Ishikawa (cell line): ENCODE measurements around the gene BTN1A1.
A peak's percentile ranks its signal among the peaks of the same experiment; 100 is the strongest.

Source experiments
- CEBPB ChIP-seq: IDR thresholded peaks from 2 replicates; pipeline ENCODE4 v1.6.1; 2012
- CREB1 ChIP-seq: IDR thresholded peaks from 2 replicates; pipeline ENCODE4 v1.6.1; 2012; ENCODE audit warnings: low read depth
- EGR1 ChIP-seq: IDR thresholded peaks from 2 replicates; pipeline ENCODE4 v1.6.1; 2012
- EP300 ChIP-seq: IDR thresholded peaks from 2 replicates; pipeline ENCODE4 v1.6.1; 2012; ENCODE audit warnings: borderline replicate concordance
- FOXM1 ChIP-seq: IDR thresholded peaks from 2 replicates; pipeline ENCODE4 v1.6.1; 2012; ENCODE audit warnings: low read depth, borderline replicate concordance
- NFIC ChIP-seq: IDR thresholded peaks from 2 replicates; pipeline ENCODE4 v1.6.1; 2012
- RAD21 ChIP-seq: IDR thresholded peaks from 2 replicates; pipeline ENCODE4 v1.6.1; 2012; ENCODE audit warnings: low read depth
- REST ChIP-seq: IDR thresholded peaks from 2 replicates; pipeline ENCODE4 v1.6.1; 2012; ENCODE audit warnings: low read depth, mild to moderate bottlenecking
- TAF1 ChIP-seq: IDR thresholded peaks from 2 replicates; pipeline ENCODE4 v1.6.1; 2012; ENCODE audit warnings: low read depth, mild to moderate bottlenecking
- TCF12 ChIP-seq: IDR thresholded peaks from 2 replicates; pipeline ENCODE4 v1.6.1; 2012; ENCODE audit warnings: low read depth
- TEAD4 ChIP-seq: IDR thresholded peaks from 2 replicates; pipeline ENCODE4 v1.6.1; 2012
- YY1 ChIP-seq: IDR thresholded peaks from 2 replicates; pipeline ENCODE4 v1.6.1; 2012; ENCODE audit warnings: low read depth
- ZBTB7A ChIP-seq: IDR thresholded peaks from 2 replicates; pipeline ENCODE4 v1.6.1; 2012; ENCODE audit warnings: low read depth
- TF ChIP-seq, protein P1 (sequence below): IDR thresholded peaks from 2 replicates; pipeline ENCODE4 v1.6.1; 2012
- TF ChIP-seq, protein P2 (sequence below): IDR thresholded peaks from 2 replicates; pipeline ENCODE4 v1.6.1; 2012

Gene BTN1A1

DNA sequence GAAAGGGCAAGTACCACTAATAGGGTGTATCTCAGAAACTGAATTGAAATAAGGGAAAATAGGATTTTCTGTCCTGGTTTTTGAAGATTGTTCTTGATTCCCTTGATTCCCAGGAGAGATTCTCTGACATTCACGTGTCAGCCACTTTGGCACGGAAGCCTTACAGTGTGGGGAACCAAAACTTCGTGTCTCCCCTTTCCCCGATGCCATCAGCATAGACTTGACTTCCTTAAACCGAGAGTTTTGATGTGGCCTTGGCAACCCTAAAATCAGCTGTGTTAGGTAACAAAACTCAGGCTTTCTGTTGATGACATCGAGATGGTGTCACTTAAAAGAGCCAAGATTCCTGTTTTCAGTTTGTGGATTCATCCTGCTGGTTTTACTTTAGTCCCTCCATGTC is 45.5 kb downstream of the BTN1A1 start:
- TF ChIP-seq TCF12 (no peak), YY1 (no peak), EP300 (no peak), TAF1 (no peak), NFIC (no peak), CEBPB (no peak), FOXM1 (no peak), CREB1 (no peak), ZBTB7A (no peak), EGR1 (no peak)
- TF ChIP-seq, protein P1, sequence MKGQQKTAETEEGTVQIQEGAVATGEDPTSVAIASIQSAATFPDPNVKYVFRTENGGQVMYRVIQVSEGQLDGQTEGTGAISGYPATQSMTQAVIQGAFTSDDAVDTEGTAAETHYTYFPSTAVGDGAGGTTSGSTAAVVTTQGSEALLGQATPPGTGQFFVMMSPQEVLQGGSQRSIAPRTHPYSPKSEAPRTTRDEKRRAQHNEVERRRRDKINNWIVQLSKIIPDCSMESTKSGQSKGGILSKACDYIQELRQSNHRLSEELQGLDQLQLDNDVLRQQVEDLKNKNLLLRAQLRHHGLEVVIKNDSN = no peak
- TF ChIP-seq, protein P2, sequence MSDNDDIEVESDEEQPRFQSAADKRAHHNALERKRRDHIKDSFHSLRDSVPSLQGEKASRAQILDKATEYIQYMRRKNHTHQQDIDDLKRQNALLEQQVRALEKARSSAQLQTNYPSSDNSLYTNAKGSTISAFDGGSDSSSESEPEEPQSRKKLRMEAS = no peak

DNA sequence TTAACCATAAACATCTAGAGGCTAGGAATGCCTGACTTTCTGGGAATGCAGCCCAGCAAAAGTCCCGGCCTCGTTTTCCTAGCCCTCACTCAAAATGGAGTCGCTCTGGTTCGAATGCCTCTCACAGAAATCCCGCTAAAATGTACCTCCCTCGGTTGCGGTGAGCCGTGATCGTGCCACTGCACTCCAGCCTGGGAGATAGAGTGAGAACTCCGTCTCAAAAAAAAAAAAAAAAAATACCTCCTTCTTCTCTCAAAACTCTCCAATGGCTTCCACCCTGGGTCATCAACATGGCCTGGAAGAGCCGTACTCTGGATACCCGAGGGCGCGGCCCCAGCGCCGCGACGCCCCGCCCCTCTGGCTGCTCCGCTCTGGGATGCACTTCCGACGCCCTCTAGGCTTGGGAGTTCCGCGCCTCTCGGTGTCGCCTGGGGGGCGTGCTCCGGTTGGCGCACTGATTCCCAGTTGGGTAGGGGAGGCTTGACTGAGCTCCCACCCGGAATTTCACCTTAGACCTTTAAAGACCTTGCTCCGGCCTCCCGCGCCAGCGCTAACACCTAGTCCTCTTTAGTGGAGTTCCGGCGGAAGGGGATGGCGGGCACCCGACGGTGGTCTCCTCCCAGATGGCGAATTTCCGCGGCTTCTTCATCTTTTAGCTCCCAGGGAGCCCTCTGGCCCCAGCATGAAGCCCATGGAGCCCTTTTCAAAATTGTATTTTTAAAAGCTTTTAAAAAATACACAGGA is 50.3 kb downstream of the BTN1A1 start:
- TF ChIP-seq ZBTB7A (peak; percentile 55; the same call in 1 of the 2 replicates), TAF1 (peak; percentile 46; the same call in 1 of the 2 replicates), EGR1 (no peak), YY1 (peak; percentile 76)
- TF ChIP-seq, protein P2 = peak; percentile 69

DNA sequence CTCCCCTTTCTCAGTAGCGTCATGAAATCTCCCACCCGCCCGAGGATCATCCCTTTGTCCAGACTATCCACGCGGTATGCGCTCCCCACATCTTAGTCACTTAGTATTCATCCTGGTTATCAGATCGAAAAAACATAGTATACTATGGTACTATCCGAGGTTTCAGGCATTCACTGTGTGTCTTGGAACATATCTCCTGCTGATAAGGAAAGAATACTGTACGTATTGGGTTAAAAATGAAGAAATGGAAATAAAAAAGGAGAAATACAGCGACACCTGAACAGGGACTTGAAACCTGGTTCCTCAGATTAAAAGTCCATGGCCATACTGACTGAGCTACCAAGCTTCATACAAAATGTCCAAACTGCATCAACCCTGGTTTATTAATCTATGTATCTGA is 52.1 kb downstream of the BTN1A1 start:
- no peak for TF ChIP-seq CREB1
- TF ChIP-seq, protein P2 = no peak
- no peak for TF ChIP-seq RAD21
- TF ChIP-seq ZBTB7A = no peak
- TF ChIP-seq, protein P1 = no peak
- TF ChIP-seq EP300 = no peak
- TF ChIP-seq TCF12 = no peak
- TF ChIP-seq TEAD4 = no peak
- TF ChIP-seq YY1 = no peak
- no peak for TF ChIP-seq EGR1
- no peak for TF ChIP-seq TAF1
- no peak for TF ChIP-seq CEBPB
- TF ChIP-seq REST = no peak

GRCh38 chr6:26552640-26553188 is 52.6 kb downstream of the BTN1A1 start:
- TF ChIP-seq FOXM1 (no peak), EP300 (no peak), YY1 (no peak), CEBPB (no peak), TAF1 (no peak), TCF12 (no peak), RAD21 (no peak), CREB1 (no peak), EGR1 (no peak), ZBTB7A (no peak), REST (no peak), NFIC (no peak), TEAD4 (no peak)
- TF ChIP-seq, protein P2 = no peak
- TF ChIP-seq, protein P1 = no peak

DNA sequence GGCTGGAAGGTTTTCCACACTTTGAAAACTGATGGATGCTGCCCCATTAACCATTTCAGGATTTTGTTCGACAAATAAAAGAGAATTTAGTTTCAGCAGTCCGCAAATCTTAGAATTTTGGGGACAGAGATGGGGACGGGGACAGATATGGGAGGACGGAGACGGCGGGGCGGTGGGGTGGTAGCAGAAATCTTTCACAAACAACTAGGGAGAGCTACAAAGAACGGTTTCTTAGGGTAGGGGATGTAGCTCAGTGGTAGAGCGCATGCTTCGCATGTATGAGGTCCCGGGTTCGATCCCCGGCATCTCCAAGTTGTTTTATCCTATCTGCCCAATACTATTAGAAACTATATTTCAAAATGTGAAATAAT is 53.1 kb downstream of the BTN1A1 start:
- TF ChIP-seq CEBPB (0 out of 2 replicates have a peak, but pooled peaks have one; percentile 18), YY1 (peak; percentile 30; the same call in 1 of the 2 replicates), TEAD4 (peak; percentile 92)
- TF ChIP-seq, protein P2 = no peak
